HepG2 (cell line): ENCODE results near the gene EIF6. TPM values are rescaled to one million over a fixed set of nuclear protein-coding genes. Genes with fewer than 3 reads are reported as not detected.
A peak's percentile ranks its signal among the peaks of the same experiment; 100 is the strongest.

Source experiments
- CC2D1A ChIP-seq: sonication (generic); formaldehyde crosslinking; IDR thresholded peaks from 2 replicates; pipeline ENCODE4 v1.8.1; 2023; ENCODE audit warnings: mild to moderate bottlenecking, missing genetic modification reagents
- MATR3 ChIP-seq: sonication (generic); formaldehyde crosslinking; IDR thresholded peaks from 2 replicates; pipeline ENCODE4 v1.4.0; 2020; ENCODE audit warnings: missing genetic modification reagents
- TRIM24 ChIP-seq: sonication (generic); formaldehyde crosslinking; IDR thresholded peaks from 2 replicates; pipeline ENCODE4 v1.8.0; 2022; ENCODE audit warnings: mild to moderate bottlenecking, missing genetic modification reagents
- ZMYM2 ChIP-seq: sonication (generic); formaldehyde crosslinking; IDR thresholded peaks from 2 replicates; pipeline ENCODE4 v1.8.0; 2022; ENCODE audit warnings: mild to moderate bottlenecking, missing genetic modification reagents
- ZNF574 ChIP-seq: sonication (generic); formaldehyde crosslinking; IDR thresholded peaks from 2 replicates; pipeline ENCODE4 v1.4.0; 2020; ENCODE audit warnings: missing genetic modification reagents
- ZNF720 ChIP-seq: sonication (generic); formaldehyde crosslinking; IDR thresholded peaks from 2 replicates; pipeline ENCODE4 v1.4.0; 2020; ENCODE audit warnings: missing genetic modification reagents
- ZXDC ChIP-seq: sonication (generic); formaldehyde crosslinking; IDR thresholded peaks from 2 replicates; pipeline ENCODE4 v1.5.0; 2020; ENCODE audit warnings: mild to moderate bottlenecking, missing genetic modification reagents
- polyA plus RNA-seq, 8 experiments: library from polyadenylated mRNA; depleted of rRNA in 3 of 8; stranded (reverse) in 7 of 8; unstranded in 1 of 8; fragments of >200 nt; fragmentation: Illumina TruSeq in 4 of 8; extraction: Trizol in 4 of 8; gene quantifications; 2 replicates each; pipeline versions ENCODE4 v1.2.1 to v1.2.3, GENCODE V29; 2011 to 2016; ENCODE audit warnings: low read depth in 4 of 8, missing spikeins in 1 of 8, mixed read lengths in 1 of 8; ENCODE audit not compliant: insufficient read depth in 1 of 8
- total RNA-seq, 5 experiments: library from RNA; depleted of rRNA; stranded (reverse); fragments of >200 nt; fragmentation: Illumina TruSeq; extraction: Trizol; gene quantifications; 2 replicates each; pipeline ENCODE4 v1.2.3, GENCODE V29; 2016; ENCODE audit warnings: low read depth in 1 of 5
- TF ChIP-seq, protein P1 (sequence below): sonication (generic); formaldehyde crosslinking; IDR thresholded peaks from 2 replicates; pipeline ENCODE4 v1.4.0; 2020; ENCODE audit warnings: missing genetic modification reagents
- TF ChIP-seq, protein P2 (sequence below): sonication (generic); formaldehyde crosslinking; IDR thresholded peaks from 2 replicates; pipeline ENCODE4 v1.4.0; 2020; ENCODE audit warnings: missing genetic modification reagents, borderline replicate concordance

Gene EIF6
- total and polyA plus RNA-seq, 2 of the 13 experiments (the other 11 are each of a cell fraction or from before 2014, with no cell fraction given) = 462 to 466 TPM

- TF ChIP-seq ZNF574 (CRISPR knock-in tag) = no peak
- TF ChIP-seq ZNF720 = no peak
- TF ChIP-seq, protein P1, sequence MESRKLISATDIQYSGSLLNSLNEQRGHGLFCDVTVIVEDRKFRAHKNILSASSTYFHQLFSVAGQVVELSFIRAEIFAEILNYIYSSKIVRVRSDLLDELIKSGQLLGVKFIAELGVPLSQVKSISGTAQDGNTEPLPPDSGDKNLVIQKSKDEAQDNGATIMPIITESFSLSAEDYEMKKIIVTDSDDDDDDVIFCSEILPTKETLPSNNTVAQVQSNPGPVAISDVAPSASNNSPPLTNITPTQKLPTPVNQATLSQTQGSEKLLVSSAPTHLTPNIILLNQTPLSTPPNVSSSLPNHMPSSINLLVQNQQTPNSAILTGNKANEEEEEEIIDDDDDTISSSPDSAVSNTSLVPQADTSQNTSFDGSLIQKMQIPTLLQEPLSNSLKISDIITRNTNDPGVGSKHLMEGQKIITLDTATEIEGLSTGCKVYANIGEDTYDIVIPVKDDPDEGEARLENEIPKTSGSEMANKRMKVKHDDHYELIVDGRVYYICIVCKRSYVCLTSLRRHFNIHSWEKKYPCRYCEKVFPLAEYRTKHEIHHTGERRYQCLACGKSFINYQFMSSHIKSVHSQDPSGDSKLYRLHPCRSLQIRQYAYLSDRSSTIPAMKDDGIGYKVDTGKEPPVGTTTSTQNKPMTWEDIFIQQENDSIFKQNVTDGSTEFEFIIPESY = no peak
- TF ChIP-seq ZMYM2 (CRISPR knock-in tag) = no peak
- TF ChIP-seq, protein P2, sequence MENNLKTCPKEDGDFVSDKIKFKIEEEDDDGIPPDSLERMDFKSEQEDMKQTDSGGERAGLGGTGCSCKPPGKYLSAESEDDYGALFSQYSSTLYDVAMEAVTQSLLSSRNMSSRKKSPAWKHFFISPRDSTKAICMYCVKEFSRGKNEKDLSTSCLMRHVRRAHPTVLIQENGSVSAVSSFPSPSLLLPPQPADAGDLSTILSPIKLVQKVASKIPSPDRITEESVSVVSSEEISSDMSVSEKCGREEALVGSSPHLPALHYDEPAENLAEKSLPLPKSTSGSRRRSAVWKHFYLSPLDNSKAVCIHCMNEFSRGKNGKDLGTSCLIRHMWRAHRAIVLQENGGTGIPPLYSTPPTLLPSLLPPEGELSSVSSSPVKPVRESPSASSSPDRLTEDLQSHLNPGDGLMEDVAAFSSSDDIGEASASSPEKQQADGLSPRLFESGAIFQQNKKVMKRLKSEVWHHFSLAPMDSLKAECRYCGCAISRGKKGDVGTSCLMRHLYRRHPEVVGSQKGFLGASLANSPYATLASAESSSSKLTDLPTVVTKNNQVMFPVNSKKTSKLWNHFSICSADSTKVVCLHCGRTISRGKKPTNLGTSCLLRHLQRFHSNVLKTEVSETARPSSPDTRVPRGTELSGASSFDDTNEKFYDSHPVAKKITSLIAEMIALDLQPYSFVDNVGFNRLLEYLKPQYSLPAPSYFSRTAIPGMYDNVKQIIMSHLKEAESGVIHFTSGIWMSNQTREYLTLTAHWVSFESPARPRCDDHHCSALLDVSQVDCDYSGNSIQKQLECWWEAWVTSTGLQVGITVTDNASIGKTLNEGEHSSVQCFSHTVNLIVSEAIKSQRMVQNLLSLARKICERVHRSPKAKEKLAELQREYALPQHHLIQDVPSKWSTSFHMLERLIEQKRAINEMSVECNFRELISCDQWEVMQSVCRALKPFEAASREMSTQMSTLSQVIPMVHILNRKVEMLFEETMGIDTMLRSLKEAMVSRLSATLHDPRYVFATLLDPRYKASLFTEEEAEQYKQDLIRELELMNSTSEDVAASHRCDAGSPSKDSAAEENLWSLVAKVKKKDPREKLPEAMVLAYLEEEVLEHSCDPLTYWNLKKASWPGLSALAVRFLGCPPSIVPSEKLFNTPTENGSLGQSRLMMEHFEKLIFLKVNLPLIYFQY (CRISPR knock-in tag) = no peak
- TF ChIP-seq TRIM24 (CRISPR knock-in tag) = no peak
- no peak for TF ChIP-seq MATR3 (CRISPR knock-in tag)
- TF ChIP-seq CC2D1A (CRISPR knock-in tag) = no peak
- 0 out of 2 replicates have a peak, but pooled peaks have one; percentile 31 for TF ChIP-seq ZXDC (CRISPR knock-in tag)
Measured at GRCh38 chr20:35279533-35280174, 4.9 kb downstream of the EIF6 start (continued).
